Stimulated activated CD8-positive, alpha-beta memory T cell treated with anti-CD3 and anti-CD28 coated beads, Interleukin-12 subunit alpha, Interleukin-12 subunit beta, amount 100 ng/mL, for 1 hour (primary cell): ENCODE results near the gene ERCC6L.

Experiments
- DNase-seq: peaks from one replicate; pipeline ENCODE4 v3.0.0-alpha.2; 2020; ENCODE audit warnings: low read depth

Gene ERCC6L, protein sequence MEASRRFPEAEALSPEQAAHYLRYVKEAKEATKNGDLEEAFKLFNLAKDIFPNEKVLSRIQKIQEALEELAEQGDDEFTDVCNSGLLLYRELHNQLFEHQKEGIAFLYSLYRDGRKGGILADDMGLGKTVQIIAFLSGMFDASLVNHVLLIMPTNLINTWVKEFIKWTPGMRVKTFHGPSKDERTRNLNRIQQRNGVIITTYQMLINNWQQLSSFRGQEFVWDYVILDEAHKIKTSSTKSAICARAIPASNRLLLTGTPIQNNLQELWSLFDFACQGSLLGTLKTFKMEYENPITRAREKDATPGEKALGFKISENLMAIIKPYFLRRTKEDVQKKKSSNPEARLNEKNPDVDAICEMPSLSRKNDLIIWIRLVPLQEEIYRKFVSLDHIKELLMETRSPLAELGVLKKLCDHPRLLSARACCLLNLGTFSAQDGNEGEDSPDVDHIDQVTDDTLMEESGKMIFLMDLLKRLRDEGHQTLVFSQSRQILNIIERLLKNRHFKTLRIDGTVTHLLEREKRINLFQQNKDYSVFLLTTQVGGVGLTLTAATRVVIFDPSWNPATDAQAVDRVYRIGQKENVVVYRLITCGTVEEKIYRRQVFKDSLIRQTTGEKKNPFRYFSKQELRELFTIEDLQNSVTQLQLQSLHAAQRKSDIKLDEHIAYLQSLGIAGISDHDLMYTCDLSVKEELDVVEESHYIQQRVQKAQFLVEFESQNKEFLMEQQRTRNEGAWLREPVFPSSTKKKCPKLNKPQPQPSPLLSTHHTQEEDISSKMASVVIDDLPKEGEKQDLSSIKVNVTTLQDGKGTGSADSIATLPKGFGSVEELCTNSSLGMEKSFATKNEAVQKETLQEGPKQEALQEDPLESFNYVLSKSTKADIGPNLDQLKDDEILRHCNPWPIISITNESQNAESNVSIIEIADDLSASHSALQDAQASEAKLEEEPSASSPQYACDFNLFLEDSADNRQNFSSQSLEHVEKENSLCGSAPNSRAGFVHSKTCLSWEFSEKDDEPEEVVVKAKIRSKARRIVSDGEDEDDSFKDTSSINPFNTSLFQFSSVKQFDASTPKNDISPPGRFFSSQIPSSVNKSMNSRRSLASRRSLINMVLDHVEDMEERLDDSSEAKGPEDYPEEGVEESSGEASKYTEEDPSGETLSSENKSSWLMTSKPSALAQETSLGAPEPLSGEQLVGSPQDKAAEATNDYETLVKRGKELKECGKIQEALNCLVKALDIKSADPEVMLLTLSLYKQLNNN

DNA sequence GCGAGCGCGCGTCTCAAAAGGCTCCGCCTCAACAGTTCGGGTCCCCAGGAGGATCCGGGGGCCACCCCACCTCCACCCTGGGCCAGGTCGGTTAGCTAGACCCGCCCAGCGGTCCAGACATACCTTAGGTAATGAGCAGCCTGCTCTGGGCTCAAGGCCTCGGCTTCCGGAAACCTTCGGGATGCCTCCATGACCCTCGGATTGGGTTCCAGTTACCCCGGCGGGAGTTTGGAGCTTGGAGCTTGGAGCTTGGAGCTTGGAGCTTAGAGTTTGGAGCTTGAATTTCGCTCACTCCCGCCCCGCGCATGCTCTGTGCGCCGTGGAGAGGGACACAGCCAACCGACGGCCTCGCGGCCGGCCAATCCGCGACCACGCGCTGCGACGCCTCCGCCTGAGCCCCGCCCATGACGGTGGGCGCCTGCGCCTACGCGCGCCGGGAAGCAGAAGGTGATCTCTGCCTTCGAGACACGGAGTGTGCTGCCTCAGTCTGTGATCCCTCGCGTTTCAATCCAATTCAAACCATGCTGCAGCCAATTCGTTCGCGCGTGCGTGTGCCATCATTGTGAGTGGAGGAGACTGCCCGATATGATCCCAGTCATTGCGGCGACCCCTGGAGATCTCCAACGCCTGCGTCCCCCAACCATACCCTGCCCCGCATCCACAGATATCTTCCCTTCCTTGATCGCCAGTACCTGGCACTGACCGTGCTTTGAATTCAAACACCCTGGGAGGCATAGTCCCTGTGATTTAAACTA, at the start of gene ERCC6L:
ERCC6L (minus strand) TSS at position 307 of the 755 bp plus-strand sequence; CDS start at position 191, 116 bp downstream.
- DNase-seq, result peak; percentile 61

DNA sequence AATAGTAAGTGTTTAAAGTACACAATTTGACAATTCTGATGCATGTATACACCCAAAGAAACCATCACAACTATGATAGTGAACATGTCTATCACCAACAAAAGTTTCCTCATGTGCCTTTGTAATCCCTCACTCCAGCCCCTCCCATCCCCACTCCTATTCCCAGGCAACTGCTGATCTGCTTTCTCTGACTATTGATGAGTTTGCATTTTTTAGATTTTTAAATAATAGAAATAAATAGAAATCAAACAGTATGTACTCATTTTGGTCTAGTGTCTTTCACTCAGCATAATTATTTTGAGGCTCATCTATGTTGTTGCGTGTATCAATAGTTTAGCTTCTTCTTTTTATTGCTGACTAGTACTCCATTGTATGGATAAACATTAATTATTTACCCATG, 43.5 kb upstream of the ERCC6L start:
- DNase-seq, result no peak

DNA sequence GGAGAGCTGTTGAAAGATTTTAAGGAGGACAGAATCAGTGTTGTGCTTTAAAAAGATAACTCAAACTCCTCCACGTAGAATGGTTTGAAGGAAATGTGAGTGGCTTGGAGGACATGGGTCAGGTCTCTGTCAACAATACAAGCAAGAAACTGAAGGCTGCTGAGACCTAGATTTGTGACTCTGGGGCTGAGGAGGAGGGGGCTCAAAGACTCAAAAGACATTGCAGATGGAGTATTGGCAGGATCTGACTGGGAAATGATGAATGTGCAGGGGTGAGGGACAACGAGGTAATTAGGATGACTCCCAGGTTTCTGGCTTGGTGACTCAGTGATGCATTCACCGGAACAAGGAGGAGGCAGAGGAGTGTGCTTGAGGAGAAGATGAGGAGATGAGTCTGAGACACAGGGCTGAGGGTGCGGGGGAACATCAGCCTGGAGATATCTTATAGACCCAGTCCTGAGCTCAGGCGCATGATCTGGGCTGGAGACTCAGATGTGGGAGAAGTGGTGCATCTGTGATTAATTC, 41.6 kb upstream of the ERCC6L start:
- DNase-seq, result no peak

DNA sequence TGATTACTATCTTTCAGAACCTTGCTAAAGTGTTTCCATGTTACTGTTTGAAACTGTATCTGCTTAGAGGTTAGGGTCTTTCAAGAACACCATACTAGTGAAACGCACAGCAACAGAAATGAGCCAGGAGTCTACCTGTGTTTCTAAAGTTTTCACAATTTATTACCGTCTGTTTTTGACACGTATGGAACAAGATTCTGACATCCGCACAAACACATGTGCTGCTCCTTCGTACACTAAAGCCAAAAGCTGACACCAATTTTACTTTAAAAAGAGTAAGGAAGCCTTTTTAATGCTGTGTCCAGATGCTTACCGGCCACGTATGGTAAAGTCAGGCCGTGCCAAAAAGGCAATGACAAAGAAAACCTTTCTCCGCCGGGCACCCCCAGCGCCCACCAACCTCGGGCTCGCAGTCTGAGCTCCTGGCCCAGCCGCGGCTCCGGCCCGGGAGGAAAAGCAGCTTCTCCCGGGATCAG, 37.7 kb upstream of the ERCC6L start:
- DNase-seq, result no peak

DNA sequence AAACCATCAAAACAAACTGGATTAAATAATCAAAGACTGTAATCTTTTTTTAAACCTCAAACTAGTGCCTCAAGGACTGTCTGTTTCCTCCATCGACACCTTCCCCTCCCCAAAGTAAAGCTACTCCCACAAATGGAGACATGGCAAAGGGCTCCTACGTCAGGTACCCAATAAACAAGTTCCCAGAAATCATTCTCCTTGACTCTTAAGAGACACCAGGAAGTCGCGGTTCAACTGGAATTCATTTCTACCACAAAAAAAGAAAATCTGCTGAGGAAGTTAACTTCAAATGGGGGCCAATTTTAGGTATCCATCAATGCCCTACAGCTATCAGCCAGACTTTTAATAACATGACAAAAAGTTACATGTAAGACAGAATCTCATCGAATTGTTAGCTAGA, 35.7 kb upstream of the ERCC6L start:
- no peak for DNase-seq

DNA sequence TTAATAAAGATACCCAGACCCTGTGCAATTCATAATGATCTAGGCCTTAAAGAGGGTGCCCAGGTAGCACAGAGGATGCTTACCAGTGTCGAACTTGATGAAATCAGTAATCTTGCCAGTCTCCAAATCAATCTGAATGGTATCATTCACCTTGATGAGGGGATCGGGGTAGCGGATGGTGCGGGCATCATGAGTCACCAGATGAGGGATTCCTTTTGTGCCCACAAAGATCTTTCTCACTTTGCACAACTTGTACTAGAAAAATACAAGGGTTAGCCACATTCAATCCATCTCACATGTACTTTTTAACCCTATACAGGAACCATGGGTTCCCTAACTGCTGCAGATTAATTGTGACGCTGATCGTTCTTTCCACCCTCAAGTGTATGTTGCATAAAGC, 34.9 kb upstream of the ERCC6L start:
- no peak for DNase-seq

DNA sequence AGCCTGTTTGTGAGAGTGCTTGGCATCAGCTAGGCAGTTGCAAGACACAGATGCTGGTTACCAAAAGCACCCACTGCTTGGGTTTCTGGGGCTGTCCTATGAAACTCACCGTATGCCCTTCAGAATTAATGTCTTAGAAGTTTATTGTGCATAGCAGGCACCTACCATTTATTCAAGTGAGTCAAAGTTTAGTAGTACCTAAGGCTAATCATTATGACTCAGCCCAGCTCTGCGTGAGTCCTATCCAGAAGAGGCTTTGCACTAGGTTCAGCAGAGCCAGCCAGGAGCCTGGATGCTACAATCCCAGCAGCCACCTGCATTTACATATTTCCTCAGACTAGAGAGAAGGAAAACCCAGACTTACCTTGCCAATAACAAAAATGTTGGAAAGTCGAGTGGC, 34.0 kb upstream of the ERCC6L start:
- no peak for DNase-seq

DNA sequence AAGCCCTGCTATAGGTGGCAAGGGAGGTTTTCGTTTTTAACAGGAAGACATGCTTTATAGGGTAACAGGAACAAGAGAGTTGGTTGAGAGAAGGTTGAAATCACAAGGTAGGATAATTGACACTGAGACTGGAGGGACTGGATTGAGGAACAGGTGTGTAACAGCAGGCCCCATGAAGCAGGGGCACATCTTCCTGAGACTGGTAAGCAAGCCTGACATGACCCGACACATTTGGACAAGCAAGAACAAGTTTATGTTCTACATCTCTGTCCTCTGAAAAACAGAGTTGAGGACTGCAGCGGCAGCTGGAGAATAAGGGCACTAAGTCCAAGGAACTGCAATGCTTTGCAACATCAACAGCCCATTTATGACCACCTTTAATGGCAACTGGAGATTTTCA, 33.0 kb upstream of the ERCC6L start:
- no peak for DNase-seq

DNA sequence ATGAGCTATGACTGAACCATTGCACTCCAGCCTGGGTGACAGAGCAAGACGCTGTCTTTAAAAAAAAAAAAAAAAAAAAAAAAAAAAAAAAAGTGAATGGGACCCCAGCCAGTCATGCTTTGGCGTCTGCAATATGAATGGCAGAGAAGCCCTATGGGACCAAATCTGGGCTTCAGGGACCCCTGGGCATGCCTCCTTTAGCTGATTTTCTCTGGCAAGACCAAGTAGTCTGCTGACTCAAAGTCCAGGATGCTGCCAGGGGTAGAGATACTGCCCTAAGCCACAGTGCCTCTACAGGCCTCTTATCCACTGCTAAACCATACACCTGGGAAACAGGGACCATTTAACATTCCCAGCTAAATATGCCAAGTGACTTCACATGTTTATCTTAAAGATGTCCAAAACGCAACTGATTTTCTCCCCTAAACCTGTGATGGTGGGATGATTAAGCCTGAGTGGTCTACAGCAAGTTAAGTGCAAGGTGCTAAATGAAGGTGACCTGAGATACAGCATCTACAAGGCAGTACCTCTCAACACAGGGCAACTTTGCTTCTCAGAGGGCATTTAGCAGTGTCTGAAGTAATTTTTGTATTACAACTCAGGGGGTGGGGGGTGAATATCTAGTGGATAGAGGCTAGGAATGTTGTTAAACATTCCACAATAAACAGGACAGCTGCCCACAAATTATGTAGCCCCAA, 32.4 kb upstream of the ERCC6L start:
- DNase-seq, result no peak

DNA sequence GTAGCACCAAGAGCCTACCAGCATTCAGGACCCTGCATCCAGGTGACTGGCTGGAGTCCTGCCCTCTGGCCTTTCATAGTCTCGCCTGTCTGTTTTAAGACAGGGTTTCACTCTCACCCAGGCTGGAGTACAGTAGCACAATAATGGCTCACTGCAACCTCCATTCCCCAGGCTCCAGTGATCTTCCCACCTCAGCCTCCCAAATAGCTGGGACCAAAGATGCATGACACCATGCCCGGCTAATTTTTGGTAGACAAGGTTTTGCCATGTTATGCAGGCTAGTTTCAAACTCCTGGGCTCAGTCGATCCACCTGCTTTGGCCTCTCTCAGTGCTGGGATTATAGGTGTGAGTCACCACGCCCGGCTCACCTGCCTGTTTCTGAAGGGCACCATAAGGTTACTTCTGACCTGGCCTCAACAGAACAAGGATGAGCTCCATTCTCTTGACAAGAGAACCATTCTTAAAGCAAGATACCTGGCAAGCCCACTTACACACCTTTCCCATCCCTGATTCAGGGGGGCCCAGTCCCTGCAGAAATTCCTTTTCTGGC, 31.6 kb upstream of the ERCC6L start:
- no peak for DNase-seq

DNA sequence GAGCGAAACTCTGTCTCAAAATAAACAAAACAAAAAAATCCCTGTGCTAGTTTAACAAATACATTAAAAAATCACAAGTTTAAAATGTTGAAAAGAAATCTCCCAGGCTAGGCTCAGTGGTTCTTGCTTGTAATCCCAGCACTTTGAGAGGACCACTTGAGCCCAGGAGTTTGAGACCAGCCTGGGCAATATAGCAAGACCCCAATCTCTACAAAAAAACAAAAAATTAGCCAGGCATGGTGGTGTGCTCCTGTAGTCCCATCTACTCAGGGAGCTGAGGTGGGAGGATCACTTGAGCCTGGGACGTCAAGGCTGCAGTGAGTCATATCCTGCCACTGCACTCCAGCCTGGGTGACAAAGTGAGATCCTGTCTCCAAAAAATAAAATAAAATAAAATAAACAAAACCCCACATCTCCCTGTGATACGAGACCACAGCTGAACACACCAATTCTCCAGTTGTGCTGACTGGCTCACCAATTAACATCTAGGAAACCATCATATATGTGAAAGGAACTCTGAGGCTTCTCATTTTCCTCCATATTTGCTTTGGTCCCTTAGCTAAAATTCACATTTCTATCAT, 30.9 kb upstream of the ERCC6L start:
- DNase-seq, result no peak

DNA sequence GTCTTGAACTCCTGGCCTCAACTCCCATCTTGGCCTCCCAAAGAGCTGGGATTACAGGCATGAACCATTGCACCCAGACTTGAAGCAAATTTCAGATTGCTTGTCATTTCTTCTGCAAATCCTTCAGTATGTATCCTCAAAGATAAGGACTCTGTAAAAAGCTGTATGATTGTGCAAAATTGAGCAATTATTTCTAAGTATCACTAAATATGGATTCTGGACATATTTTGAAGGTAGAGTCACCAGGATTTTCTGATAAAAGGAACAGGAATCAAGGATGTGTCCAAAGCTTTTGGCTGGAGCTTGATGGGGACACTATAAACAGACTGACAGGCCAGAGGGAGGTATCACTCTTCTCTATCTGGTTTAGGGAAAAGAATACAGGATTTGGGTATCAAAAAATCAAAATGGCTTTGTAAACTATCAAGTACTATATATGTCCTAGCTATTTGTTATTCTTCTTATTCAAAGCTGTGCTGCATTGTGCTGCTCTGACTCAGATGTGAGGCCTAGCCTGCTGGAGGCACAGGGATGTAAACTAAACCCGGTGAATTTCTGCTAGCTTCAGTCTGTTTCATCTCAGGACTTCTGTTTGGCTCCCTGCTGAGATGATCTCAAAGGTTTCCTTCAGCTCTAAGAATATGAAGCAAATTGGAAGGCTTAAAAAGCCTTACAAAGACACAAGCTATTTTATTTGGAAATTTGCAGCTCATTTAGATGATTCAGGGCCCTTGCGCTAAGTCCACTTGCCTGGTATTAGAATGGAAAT, 30.0 kb upstream of the ERCC6L start:
- DNase-seq, result no peak

DNA sequence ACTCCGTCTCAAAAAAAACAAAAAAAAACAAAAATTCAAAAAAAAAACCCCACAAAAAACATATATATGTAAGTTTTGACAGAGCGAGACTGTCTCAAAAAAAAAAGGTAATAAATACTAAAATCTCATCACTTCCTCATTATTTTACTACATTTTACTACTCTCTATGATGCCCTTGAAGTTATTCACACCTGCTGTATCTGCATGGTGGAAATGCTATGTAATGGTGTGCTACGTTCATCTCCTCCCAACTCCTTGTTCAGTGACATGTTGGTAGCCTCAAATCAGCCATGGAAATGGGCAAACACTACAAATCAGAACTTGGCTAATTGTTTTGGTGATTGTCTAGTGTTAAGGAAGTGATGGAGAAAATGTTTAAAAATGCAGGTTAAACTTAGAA, 26.4 kb upstream of the ERCC6L start:
- no peak for DNase-seq

DNA sequence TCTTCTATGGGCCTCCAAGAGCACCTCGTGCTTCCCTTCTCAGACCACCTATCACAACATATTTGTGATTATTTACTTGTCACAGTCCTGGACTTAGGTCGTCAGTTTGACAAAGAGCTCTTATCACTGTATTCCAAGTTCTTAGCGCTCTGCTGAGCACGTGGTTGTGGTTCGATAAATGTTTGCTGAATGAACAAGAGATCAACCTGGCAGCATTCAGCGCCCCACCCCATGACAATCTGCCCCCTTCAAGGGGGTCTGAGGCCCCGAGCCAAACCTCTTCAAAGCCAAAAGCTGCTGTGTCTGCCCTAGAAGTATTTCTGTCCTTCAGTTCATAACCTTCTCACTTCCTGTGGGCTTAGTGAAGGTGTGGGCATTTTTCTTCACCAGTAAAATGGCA, 23.2 kb upstream of the ERCC6L start:
- DNase-seq, result no peak

DNA sequence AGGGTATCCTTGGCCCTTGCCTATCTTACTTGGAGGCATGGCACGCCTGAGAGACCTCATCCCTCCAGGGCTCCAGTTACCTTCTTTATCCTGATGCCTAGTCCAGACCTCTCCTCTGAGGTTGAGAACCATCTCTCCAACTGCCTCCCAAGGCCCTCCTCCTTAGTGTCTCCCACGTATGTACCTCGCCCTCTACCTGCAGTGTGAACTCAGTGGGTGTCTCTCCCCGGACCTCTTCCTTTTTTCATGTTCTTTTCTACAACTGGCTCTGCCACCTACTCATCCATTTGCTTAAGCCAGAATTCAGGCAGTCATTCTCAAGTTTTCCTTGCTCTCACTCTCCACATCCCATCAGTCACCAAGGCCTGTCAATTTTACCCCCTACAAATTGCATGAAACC, 21.6 kb upstream of the ERCC6L start:
- no peak for DNase-seq

DNA sequence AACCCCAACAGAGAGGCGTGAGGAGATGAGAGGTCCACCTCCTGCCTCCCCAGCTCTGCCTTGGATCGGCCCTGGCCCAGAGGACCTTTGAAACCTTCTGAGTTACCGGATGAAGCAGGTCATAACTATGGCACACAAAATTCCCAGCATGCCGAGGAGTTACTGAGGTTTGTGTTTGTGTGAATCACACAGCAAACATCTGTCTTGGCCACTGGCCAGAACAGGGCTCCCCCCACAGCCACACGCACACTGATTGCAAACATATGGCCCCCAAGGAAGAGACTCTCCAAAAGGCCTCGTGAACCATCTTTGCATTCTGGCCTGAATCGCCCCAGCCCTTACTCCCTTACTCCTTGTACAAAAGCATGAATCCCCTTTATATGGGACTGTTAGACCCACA, 19.3 kb upstream of the ERCC6L start:
- DNase-seq, result no peak

DNA sequence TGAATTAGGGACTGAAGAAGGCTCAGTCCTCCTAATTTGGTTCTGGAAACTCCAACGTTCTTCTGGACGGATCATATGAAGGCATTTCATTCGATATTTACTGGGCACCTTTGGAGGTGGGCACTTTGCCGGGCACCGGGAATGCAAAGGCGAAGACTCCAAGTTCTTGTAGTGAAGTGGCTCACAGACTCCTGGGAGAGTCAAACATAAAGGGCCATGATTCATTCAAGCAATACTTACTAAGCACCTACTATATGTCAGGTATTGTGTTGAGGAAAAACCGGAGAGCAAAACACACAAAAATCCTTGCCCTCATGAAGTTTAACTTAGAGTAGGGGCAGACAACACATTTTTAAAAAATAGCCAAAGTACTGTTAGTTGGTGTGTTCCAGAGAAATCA, 17.0 kb upstream of the ERCC6L start:
- DNase-seq, result no peak

DNA sequence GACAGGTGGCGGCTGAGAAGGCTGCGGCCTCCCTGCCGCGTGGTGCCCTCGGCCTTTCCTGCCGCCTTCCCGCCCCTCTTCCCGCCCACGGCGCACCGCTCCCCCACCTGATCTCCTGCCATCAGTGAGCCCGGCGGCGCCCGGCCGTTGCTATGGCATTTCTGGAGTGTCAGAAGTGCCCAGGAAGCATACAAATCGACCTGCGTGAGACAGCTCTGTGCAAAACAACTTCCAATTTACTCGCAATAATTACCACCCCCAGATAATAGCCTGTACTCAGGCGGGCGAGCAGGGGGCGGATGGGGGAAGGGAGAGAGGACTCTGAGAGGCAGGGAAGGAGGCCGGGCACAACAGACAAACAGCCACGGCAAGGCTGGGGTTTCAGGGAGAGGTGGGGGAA, 16.6 kb upstream of the ERCC6L start:
- no peak for DNase-seq

DNA sequence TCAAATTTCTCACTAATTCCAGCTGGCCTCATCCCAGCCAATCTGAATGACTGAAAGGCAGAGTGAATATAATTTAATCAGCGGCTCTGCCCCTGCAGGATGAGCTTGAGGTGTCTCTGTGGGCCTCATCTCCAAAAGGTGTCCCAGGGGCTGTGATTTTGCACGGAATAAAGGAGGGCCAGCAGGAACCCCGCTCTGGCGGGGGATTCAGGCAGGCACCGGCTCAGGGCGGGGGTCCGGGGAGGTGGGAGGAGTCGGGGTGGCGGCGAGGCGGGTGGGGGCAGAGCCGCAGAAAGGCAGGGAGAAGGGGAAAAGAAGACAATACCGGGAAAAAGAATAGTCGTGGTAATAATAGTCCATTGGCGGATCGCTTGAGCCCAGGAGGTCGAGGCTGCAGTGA, 16.0 kb upstream of the ERCC6L start:
- DNase-seq, result no peak
